Natural killer cell (primary cell): ENCODE measurements around the gene DMRTB1. TPM values are rescaled to one million over a fixed set of nuclear protein-coding genes. Genes with fewer than 3 reads are reported as not detected.

Experiments used
- ATAC-seq, 3 donors: fragments of 150-1000 bp in 2 of 3; fragments of 200-7000 bp in 1 of 3; cut with Tn5 transposase; 1 replicate in 1 of 3; 2 replicates in 2 of 3; pipeline ENCODE4 v1.10.0; 2021; ENCODE audit warnings: mild to moderate bottlenecking in 2 of 3, moderate library complexity in 2 of 3
- DNase-seq, 2 donors: peaks; one replicate each; pipeline versions ENCODE4 v3.0.0 to v3.0.0-alpha.2; 2013 to 2021; ENCODE audit warnings: mixed read lengths in 1 of 2
- H3K27ac ChIP-seq: one replicate; pipeline ENCODE4 v1.5.1; 2013; ENCODE audit warnings: mild to moderate bottlenecking, low read length
- H3K27me3 ChIP-seq: one replicate; pipeline ENCODE4 v1.6.1; 2013; ENCODE audit warnings: low read length; ENCODE audit not compliant: control insufficient read depth, insufficient read depth
- H3K36me3 ChIP-seq: one replicate; pipeline ENCODE4 v1.6.1; 2013; ENCODE audit warnings: low read length; ENCODE audit not compliant: control insufficient read depth, insufficient read depth
- H3K4me1 ChIP-seq: one replicate; pipeline ENCODE4 v1.6.1; 2013; ENCODE audit warnings: low read length; ENCODE audit not compliant: control insufficient read depth, insufficient read depth
- H3K4me3 ChIP-seq: one replicate; pipeline ENCODE4 v1.5.1; 2013; ENCODE audit warnings: low read length
- H3K9me3 ChIP-seq: one replicate; pipeline ENCODE4 v1.6.1; 2013; ENCODE audit warnings: low read length; ENCODE audit not compliant: control insufficient read depth, insufficient read depth
- H3K27ac Mint-ChIP-seq, 2 donors: one replicate each; pipeline ENCODE4 v1.8.0; 2022; ENCODE audit warnings: mild to moderate bottlenecking in 2 of 2, mixed read lengths in 2 of 2, moderate library complexity in 1 of 2
- H3K27me3 Mint-ChIP-seq, 2 donors: one replicate each; pipeline ENCODE4 v1.8.0; 2022; ENCODE audit warnings: low read depth in 2 of 2, mixed read lengths in 2 of 2
- H3K36me3 Mint-ChIP-seq: one replicate; pipeline ENCODE4 v1.8.0; 2022; ENCODE audit warnings: mixed read lengths
- H3K4me1 Mint-ChIP-seq, 2 donors: one replicate each; pipeline ENCODE4 v1.8.0; 2022; ENCODE audit warnings: mixed read lengths in 2 of 2
- H3K4me3 Mint-ChIP-seq: one replicate; pipeline ENCODE4 v1.8.0; 2022; ENCODE audit warnings: mild to moderate bottlenecking, moderate library complexity, mixed read lengths
- H3K9me3 Mint-ChIP-seq, 2 donors: one replicate each; pipeline ENCODE4 v1.8.0; 2022; ENCODE audit warnings: mixed read lengths in 2 of 2
- CTCF ChIP-seq: fragments of 200-600 bp; IDR thresholded peaks from one replicate; pipeline ENCODE4 v1.8.0; 2022; ENCODE audit warnings: antibody characterized with exemption
- WGBS: methylation state at CpG from one replicate; pipeline ENCODE4 v1.1.7; 2013; ENCODE audit warnings: missing lambda C conversion rate; ENCODE audit not compliant: insufficient coverage; 5-methylcytosine and 5-hydroxymethylcytosine counted together
- intact Hi-C: fragments of 100-400 bp; cut with micrococcal nuclease; formaldehyde crosslinking; loops from one replicate; pipeline ENCODE4 v1.14.2; 2022
- total RNA-seq, 4 donors: library from RNA; stranded (reverse); fragments of 120-200 nt in 1 of 4; gene quantifications; one replicate each; pipeline versions ENCODE4 v1.2.3 to v1.2.4, GENCODE V29; 2013 to 2022

Gene DMRTB1
- total RNA-seq, 3 donors from 2014 or later (not counting 1 experiment from before 2014, with no cell fraction given) = not detected

GRCh38 chr1:53416269-53416813 is 42.9 kb upstream of the DMRTB1 start:
- Histone ChIP-seq H3K27ac (no peak overlapping the region), H3K27me3 (no peaks in the 10 kb centered on the region), H3K4me3 (no peak overlapping the region), H3K9me3 (no peaks in the 10 kb centered on the region), H3K36me3 (no peaks in the 10 kb centered on the region), H3K4me1 (peaks cover 41% of the 10 kb centered on the region)
- no peak for DNase-seq
- Mint-ChIP-seq H3K9me3 (no peaks in the 10 kb centered on the region), H3K4me3 (no peak overlapping the region), H3K27me3 (peaks cover 3 to 20% of the 10 kb centered on the region in 2 donors), H3K4me1 (peaks cover 20 to 27% of the 10 kb centered on the region in 2 donors), H3K27ac (no peak overlapping the region), H3K36me3 (no peaks in the 10 kb centered on the region)
- ATAC-seq = no peak
- TF ChIP-seq CTCF = no peak
- WGBS = 89% methylated on average over 4 of the region's 4 CpGs
- intact Hi-C loops = no loop called here

DNA sequence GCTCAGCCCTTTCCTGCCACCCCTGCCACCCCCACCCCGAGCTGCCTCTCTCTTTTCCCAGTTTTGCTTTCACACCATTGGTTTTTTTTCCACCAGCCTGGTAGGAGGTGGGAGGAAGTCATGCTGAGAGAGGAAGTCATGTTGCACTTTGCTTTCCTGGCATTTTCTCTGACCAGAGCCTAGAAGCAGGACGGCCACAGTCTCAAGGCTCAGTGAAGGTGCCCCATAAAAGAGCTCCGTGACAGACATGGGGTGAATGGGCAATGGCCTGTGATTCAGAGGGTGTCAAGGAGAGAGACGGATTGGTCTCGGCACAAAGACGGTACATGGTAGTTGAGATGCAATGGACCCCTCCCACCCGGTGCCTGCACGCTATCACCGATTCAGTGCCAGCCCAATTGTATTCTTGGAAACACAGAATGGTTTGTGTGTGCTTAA is 42.1 kb upstream of the DMRTB1 start:
- TF ChIP-seq CTCF = no peak
- DNase-seq = no peak
- peaks cover 20 to 26% of the 10 kb centered on the region in 2 donors for H3K4me1 Mint-ChIP-seq
- H3K4me1 ChIP-seq = peaks cover 36% of the 10 kb centered on the region
- H3K4me3 Mint-ChIP-seq = no peak overlapping the region
- no peak overlapping the region for H3K27ac Mint-ChIP-seq
- intact Hi-C loops = no loop called here
- H3K9me3 Mint-ChIP-seq = no peaks in the 10 kb centered on the region
- H3K9me3 ChIP-seq = no peaks in the 10 kb centered on the region
- no peaks in the 10 kb centered on the region for H3K27me3 ChIP-seq
- H3K4me3 ChIP-seq = no peak overlapping the region
- no peaks in the 10 kb centered on the region for H3K36me3 Mint-ChIP-seq
- H3K27ac ChIP-seq = no peak overlapping the region
- H3K27me3 Mint-ChIP-seq = peaks cover 6 to 25% of the 10 kb centered on the region in 2 donors
- H3K36me3 ChIP-seq = no peaks in the 10 kb centered on the region
- WGBS = 74% methylated on average over 8 of the region's 9 CpGs
- no peak for ATAC-seq

- no peak overlapping the region for H3K4me3 Mint-ChIP-seq
- DNase-seq = no peak
These were observed 40.2 kb upstream of the DMRTB1 start for GRCh38 chr1:53419034-53419433.

More at GRCh38 chr1:53419034-53419433, 40.2 kb upstream of the DMRTB1 start:
- Mint-ChIP-seq H3K36me3 (no peaks in the 10 kb centered on the region), H3K27ac (no peak overlapping the region), H3K4me1 (peaks cover 1 to 6% of the 10 kb centered on the region in 2 donors), H3K9me3 (no peaks in the 10 kb centered on the region), H3K27me3 (peaks cover 6 to 25% of the 10 kb centered on the region in 2 donors)
- 83% methylated on average over 3 of the region's 5 CpGs for WGBS
- no peaks in the 10 kb centered on the region for H3K27me3 ChIP-seq
- H3K4me1 ChIP-seq = peaks cover 16% of the 10 kb centered on the region
- H3K4me3 ChIP-seq = no peak overlapping the region
- no peak for TF ChIP-seq CTCF
- intact Hi-C loops = no loop called here
- H3K36me3 ChIP-seq = no peaks in the 10 kb centered on the region
- no peak overlapping the region for H3K27ac ChIP-seq
- no peaks in the 10 kb centered on the region for H3K9me3 ChIP-seq
- ATAC-seq = no peak
